HepG2 (cell line): ENCODE measurements around the gene GOT1. TPM values are rescaled to one million over a fixed set of nuclear protein-coding genes. Genes with fewer than 3 reads are reported as not detected.
A peak's percentile ranks its signal among the peaks of the same experiment; 100 is the strongest.

Source experiments
- CHCHD3 ChIP-seq: sonication (generic); formaldehyde crosslinking; IDR thresholded peaks from 2 replicates; pipeline ENCODE4 v1.8.0; 2022; ENCODE audit warnings: mild to moderate bottlenecking, missing genetic modification reagents, moderate library complexity
- GATA4 ChIP-seq: sonication (generic); IDR thresholded peaks from 2 replicates; pipeline ENCODE4 v1.6.1; 2016; ENCODE audit warnings: antibody characterized with exemption, low read depth, borderline replicate concordance
- GLI4 ChIP-seq: sonication (generic); formaldehyde crosslinking; IDR thresholded peaks from 2 replicates; pipeline ENCODE4 v1.5.1; 2020; ENCODE audit warnings: missing genetic modification reagents, mild to moderate bottlenecking, moderate library complexity, borderline replicate concordance
- HNF4G ChIP-seq, 2 experiments: sonication (generic) in 1 of 2; formaldehyde crosslinking in 1 of 2; IDR thresholded peaks; 2 replicates each; pipeline versions ENCODE4 v1.4.0 to v1.6.1; 2011 to 2020; ENCODE audit warnings: borderline replicate concordance in 2 of 2, low read depth in 2 of 2, mild to moderate bottlenecking in 2 of 2, low read length in 1 of 2, missing genetic modification reagents in 1 of 2, moderate library complexity in 1 of 2
- ISL2 ChIP-seq: sonication (generic); formaldehyde crosslinking; IDR thresholded peaks from 2 replicates; pipeline ENCODE4 v1.5.0; 2020; ENCODE audit warnings: missing genetic modification reagents
- JUND ChIP-seq: sonication (generic); formaldehyde crosslinking; IDR thresholded peaks from 2 replicates; pipeline ENCODE4 v1.8.0; 2022; ENCODE audit warnings: mild to moderate bottlenecking, missing genetic modification reagents
- NCOR1 ChIP-seq: fragments of 200-600 bp; sonication (generic); IDR thresholded peaks from 2 replicates; pipeline ENCODE4 v1.7.0; 2017; ENCODE audit warnings: antibody characterized with exemption, low read length, borderline replicate concordance
- NFE2L2 ChIP-seq: fragments of 150-350 bp; IDR thresholded peaks from 2 replicates; pipeline ENCODE4 v1.6.1; 2014; ENCODE audit warnings: low read length
- NFKBIZ ChIP-seq: IDR thresholded peaks from 2 replicates; pipeline ENCODE4 v1.6.1; 2018; ENCODE audit warnings: missing genetic modification reagents, missing compliant biosample characterization
- NR2F6 ChIP-seq, 2 experiments: IDR thresholded peaks; 2 replicates each; pipeline ENCODE4 v1.6.1; 2016; ENCODE audit warnings: antibody characterized with exemption in 1 of 2, mild to moderate bottlenecking in 1 of 2
- PRDM15 ChIP-seq: sonication (generic); formaldehyde crosslinking; IDR thresholded peaks from 2 replicates; pipeline ENCODE4 v1.4.0; 2020; ENCODE audit warnings: missing genetic modification reagents
- YY1 ChIP-seq: IDR thresholded peaks from 2 replicates; pipeline ENCODE4 v1.6.1; 2011; ENCODE audit warnings: low read length, low read depth, moderate library complexity, mild to moderate bottlenecking; ENCODE audit not compliant: insufficient read depth, insufficient replicate concordance
- ZKSCAN8 ChIP-seq: IDR thresholded peaks from 2 replicates; pipeline ENCODE4 v1.6.1; 2016; ENCODE audit warnings: borderline replicate concordance, missing genetic modification reagents, missing compliant biosample characterization
- ZNF224 ChIP-seq: sonication (generic); formaldehyde crosslinking; IDR thresholded peaks from 2 replicates; pipeline ENCODE4 v1.5.0; 2020; ENCODE audit warnings: mild to moderate bottlenecking, missing genetic modification reagents
- ZNF672 ChIP-seq: sonication (generic); formaldehyde crosslinking; IDR thresholded peaks from 2 replicates; pipeline ENCODE4 v1.8.1; 2022; ENCODE audit warnings: missing genetic modification reagents
- ZNF674 ChIP-seq: sonication (generic); formaldehyde crosslinking; IDR thresholded peaks from 2 replicates; pipeline ENCODE4 v1.5.0; 2020; ENCODE audit warnings: low read depth, mild to moderate bottlenecking, missing genetic modification reagents
- ZNF75D ChIP-seq: sonication (generic); formaldehyde crosslinking; IDR thresholded peaks from 2 replicates; pipeline ENCODE4 v1.8.1; 2023; ENCODE audit warnings: missing genetic modification reagents, mild to moderate bottlenecking, borderline replicate concordance
- ZNF777 ChIP-seq: sonication (generic); formaldehyde crosslinking; IDR thresholded peaks from 2 replicates; pipeline ENCODE4 v1.4.0; 2020; ENCODE audit warnings: missing genetic modification reagents
- ZSCAN9 ChIP-seq: IDR thresholded peaks from 2 replicates; pipeline ENCODE4 v1.6.1; 2016; ENCODE audit warnings: borderline replicate concordance
- polyA plus RNA-seq, 8 experiments: library from polyadenylated mRNA; depleted of rRNA in 3 of 8; stranded (reverse) in 7 of 8; unstranded in 1 of 8; fragments of >200 nt; fragmentation: Illumina TruSeq in 4 of 8; extraction: Trizol in 4 of 8; gene quantifications; 2 replicates each; pipeline versions ENCODE4 v1.2.1 to v1.2.3, GENCODE V29; 2011 to 2016; ENCODE audit warnings: low read depth in 4 of 8, missing spikeins in 1 of 8, mixed read lengths in 1 of 8; ENCODE audit not compliant: insufficient read depth in 1 of 8
- total RNA-seq, 5 experiments: library from RNA; depleted of rRNA; stranded (reverse); fragments of >200 nt; fragmentation: Illumina TruSeq; extraction: Trizol; gene quantifications; 2 replicates each; pipeline ENCODE4 v1.2.3, GENCODE V29; 2016; ENCODE audit warnings: low read depth in 1 of 5
- TF ChIP-seq, protein P1 (sequence below): sonication (generic); formaldehyde crosslinking; IDR thresholded peaks from 2 replicates; pipeline ENCODE4 v1.5.0; 2020; ENCODE audit warnings: mild to moderate bottlenecking, low read depth, missing genetic modification reagents, borderline replicate concordance
- TF ChIP-seq, protein P2 (sequence below): sonication (generic); formaldehyde crosslinking; IDR thresholded peaks from 2 replicates; pipeline ENCODE4 v1.4.0; 2020; ENCODE audit warnings: missing genetic modification reagents, borderline replicate concordance
- TF ChIP-seq, protein P3 (sequence below): IDR thresholded peaks from 2 replicates; pipeline ENCODE4 v1.6.1; 2016

Gene GOT1
- total and polyA plus RNA-seq, 2 of the 13 experiments (the other 11 are each of a cell fraction or from before 2014, with no cell fraction given): 81.2 to 102 TPM

DNA sequence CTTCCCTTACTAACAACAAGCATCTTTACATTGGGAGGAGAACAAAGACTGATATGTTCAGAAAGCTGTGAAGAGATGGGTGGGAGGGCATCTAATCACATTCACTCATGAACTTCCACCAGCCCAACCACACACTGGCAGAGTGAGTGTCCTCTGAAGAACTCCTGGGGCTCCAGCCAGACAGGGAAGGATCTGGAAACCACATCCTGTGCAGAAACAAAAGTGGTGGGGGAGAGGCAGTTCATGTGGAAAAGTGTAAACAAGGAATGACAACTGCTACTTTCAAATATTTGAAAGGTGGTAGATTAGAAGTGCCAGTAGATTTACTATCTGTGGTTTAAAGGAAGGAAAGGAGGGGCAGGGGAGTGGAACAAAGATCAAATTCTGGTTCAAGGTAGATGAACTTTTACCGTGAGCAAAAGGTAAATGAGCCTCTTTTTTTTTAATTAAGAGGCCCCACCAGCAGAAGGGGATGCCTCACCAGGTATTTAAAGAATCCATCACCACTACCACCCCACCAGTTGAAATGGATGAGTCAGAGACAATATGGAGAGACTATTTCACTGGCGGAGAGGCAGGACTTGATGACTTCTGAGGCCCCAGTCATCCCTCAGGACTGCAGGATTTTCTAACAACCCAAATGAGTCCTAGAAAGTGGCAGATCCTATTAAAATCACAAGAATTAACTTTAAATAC, 34.5 kb downstream of the GOT1 start (continued):
- TF ChIP-seq NR2F6 (IDR thresholded peaks at IDR 0.05) (peak; percentile 73), NR2F6 (CRISPR knock-in tag; IDR thresholded peaks at IDR 0.05) (peak; percentile 57; the same call in 1 of the 2 replicates), ZNF224 (CRISPR knock-in tag) (0 out of 2 replicates have a peak, but pooled peaks have one; percentile 23), ZSCAN9 (0 out of 2 replicates have a peak, but pooled peaks have one; percentile 71), NFE2L2 (no peak), GATA4 (peak; percentile 86; the same call in 1 of the 2 replicates), NCOR1 (peak; percentile 93), YY1 (no peak), HNF4G (IDR thresholded peaks at IDR 0.05; ENCODE audit: borderline replicate concordance, low read depth, low read length) (peak; percentile 72; the same call in 1 of the 2 replicates), HNF4G (CRISPR knock-in tag; IDR thresholded peaks at IDR 0.05; ENCODE audit: borderline replicate concordance, low read depth) (no peak; the same call in 1 of the 2 replicates), ZNF777 (CRISPR knock-in tag) (no peak), JUND (CRISPR knock-in tag) (0 out of 2 replicates have a peak, but pooled peaks have one; percentile 28), NFKBIZ (CRISPR knock-in tag) (0 out of 2 replicates have a peak, but pooled peaks have one; percentile 59), PRDM15 (CRISPR knock-in tag) (no peak), ISL2 (CRISPR knock-in tag) (peak; percentile 93), GLI4 (CRISPR knock-in tag) (no peak), ZKSCAN8 (CRISPR knock-in tag) (peak; percentile 20; the same call in 1 of the 2 replicates), ZNF672 (CRISPR knock-in tag) (no peak), ZNF75D (no peak), CHCHD3 (CRISPR knock-in tag) (no peak), ZNF674 (CRISPR knock-in tag) (no peak)
- TF ChIP-seq, protein P1, sequence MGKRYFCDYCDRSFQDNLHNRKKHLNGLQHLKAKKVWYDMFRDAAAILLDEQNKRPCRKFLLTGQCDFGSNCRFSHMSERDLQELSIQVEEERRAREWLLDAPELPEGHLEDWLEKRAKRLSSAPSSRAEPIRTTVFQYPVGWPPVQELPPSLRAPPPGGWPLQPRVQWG (CRISPR knock-in tag): no peak
- TF ChIP-seq, protein P2, sequence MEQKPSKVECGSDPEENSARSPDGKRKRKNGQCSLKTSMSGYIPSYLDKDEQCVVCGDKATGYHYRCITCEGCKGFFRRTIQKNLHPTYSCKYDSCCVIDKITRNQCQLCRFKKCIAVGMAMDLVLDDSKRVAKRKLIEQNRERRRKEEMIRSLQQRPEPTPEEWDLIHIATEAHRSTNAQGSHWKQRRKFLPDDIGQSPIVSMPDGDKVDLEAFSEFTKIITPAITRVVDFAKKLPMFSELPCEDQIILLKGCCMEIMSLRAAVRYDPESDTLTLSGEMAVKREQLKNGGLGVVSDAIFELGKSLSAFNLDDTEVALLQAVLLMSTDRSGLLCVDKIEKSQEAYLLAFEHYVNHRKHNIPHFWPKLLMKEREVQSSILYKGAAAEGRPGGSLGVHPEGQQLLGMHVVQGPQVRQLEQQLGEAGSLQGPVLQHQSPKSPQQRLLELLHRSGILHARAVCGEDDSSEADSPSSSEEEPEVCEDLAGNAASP: peak; percentile 70; the same call in 1 of the 2 replicates
- TF ChIP-seq, protein P3, sequence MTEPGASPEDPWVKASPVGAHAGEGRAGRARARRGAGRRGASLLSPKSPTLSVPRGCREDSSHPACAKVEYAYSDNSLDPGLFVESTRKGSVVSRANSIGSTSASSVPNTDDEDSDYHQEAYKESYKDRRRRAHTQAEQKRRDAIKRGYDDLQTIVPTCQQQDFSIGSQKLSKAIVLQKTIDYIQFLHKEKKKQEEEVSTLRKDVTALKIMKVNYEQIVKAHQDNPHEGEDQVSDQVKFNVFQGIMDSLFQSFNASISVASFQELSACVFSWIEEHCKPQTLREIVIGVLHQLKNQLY (CRISPR knock-in tag): peak; percentile 68
